ENCODE results near the gene ZBTB4.
A peak's percentile ranks its signal among the peaks of the same experiment; 100 is the strongest.

ZBTB4 gene

DNA sequence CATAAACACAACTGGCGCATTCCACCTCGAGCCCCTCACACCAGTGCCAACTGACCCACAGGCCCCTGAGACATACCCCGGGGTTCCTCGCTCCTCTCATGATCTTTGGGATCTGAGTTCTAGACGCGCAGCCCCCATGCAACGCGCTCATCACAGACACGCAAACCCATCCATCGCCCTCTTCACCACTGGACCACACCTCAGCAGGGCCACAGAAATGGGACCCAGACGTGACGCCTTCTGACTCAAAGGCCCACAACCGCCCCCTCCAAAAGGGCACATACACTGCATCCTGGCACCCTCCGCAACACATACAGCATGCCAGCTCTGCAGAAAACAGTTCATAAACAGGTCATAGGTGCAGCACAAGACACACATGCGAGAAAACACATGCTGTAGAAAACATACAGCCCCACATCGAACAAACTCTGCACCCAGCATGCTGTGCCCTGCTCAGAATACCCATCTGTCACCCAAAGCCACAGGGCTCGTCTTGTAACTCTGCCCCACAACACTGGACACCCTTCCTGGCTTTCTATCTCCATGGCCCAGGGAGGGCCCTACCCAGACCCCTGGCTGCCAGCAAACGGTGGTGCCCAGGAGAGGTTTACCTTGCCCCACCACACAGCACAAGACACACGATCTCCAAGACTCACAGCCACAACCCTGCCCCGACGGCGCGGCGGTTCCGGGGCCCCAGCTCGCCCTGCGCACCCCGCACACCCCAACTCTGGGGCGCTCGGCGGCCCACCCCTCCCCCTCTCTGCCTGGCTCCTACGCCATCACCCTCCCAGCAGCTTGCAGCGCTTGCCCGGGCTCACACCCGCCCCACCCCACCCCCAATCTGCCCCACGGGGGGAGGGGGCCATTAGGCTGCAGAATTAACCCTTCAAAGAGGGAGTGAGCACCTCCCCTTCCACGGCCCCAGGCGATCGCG, 887 bp downstream of the ZBTB4 start:
- Histone ChIP-seq H4K8ac (ENCODE audit: low read length) (peak overlapping the region; percentile 95), H3K79me1 (replicated peaks; ENCODE audit: low read length, poor library complexity, severe bottlenecking) (peaks cover 4% of the 10 kb centered on the region), H3K36me3 (ENCODE audit: control insufficient read depth in 1 of 2, insufficient read depth in 2 of 2, low read depth in 1 of 2, low read length in 2 of 2) (peaks cover 0 to 5% of the 10 kb centered on the region in 2 experiments), H3K9ac (ENCODE audit: low read length) (peak overlapping the region; percentile 94), H3K4me2 (ENCODE audit: low read length, poor library complexity, severe bottlenecking) (peak overlapping the region; percentile 91), H3K27ac (ENCODE audit: low read length, poor library complexity, severe bottlenecking) (peak overlapping the region; percentile 86), H2BK5ac (ENCODE audit: low read depth, low read length, poor library complexity, severe bottlenecking) (peak overlapping the region; percentile 98), H2BK15ac (ENCODE audit: low read depth, poor library complexity, severe bottlenecking) (peak overlapping the region; percentile 98), H3K4me3 (ENCODE audit: insufficient read depth in 1 of 2, low read depth in 1 of 2, low read length in 2 of 2) (peak overlapping the region; percentile 89 to 90), H3K14ac (ENCODE audit: low read length in 2 of 2) (peak overlapping the region; percentile 89 to 97), H2BK120ac (ENCODE audit: low read depth, low read length) (peak overlapping the region; percentile 98), H2AK5ac (ENCODE audit: low read length, severe bottlenecking) (peak overlapping the region; percentile 71), H2BK12ac (ENCODE audit: low read length in 2 of 2) (peak overlapping the region; percentile 89 to 94), H2AFZ (ENCODE audit: low read depth, low read length) (no peak overlapping the region), H3K18ac (ENCODE audit: low read depth in 1 of 2, low read length in 2 of 2) (peak overlapping the region; percentile 97 to 98), H3K4ac (ENCODE audit: low read depth in 1 of 2, low read length in 2 of 2) (peak overlapping the region; percentile 97 to 99), H3K23ac (ENCODE audit: low read length in 2 of 2) (peak overlapping the region in 1 of 2 experiments; percentile 99), H3K9me3 (ENCODE audit: control insufficient read depth, low read length) (no peaks in the 10 kb centered on the region), H3K27me3 (ENCODE audit: control insufficient read depth in 1 of 2, insufficient read depth in 1 of 2, low read length in 2 of 2) (no peaks in the 10 kb centered on the region), H3K4me1 (ENCODE audit: control insufficient read depth, insufficient read depth, low read depth, low read length) (peaks cover 44% of the 10 kb centered on the region), H4K91ac (ENCODE audit: low read length) (peak overlapping the region; percentile 94)
- peak; percentile 63 for DNase-seq
- 38% methylated on average over 29 of the region's 40 CpGs for WGBS

DNA sequence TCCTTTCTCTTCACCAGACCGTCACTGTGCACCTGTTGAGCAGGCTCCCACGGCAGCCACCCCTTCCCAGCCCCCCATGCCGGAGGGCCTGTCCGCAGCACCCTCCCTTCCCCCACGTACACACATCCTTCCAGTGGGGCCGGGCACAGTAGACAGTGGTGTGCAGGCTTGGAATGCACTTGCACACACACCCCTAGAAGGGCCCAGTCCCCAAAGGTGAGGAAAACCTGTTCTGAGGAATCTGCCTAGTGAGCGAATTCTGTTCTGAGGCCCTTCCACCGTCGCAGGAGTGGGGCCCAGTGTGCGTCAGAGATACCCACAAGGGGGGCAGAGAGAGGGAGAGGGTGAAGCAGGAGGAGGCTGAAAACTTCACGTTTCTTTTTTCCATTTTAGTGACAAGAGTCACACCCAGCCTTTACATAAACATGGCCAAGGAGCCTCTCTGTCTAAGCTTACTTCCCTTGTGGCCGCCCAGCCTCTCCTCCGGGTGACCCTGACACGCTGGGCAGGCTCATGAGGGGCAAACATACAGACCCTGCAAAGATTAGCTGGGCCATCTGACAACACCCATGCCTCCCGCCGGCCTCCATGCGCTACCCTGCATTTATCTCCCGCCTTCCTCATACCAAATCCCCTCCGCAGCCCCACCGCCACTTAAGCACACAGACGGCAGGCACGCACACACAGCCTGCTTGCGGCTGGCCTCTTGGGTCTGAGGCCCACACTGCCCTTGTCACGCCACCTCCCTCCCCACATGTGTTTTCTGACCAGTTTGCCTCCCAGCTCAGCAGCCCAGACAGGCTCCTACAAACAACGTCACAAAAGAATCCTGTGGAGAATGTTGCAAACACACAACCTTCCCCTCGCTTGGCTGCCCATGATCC, 1.8 kb downstream of the ZBTB4 start:
- 27% methylated on average over 26 of the region's 26 CpGs for WGBS

DNA sequence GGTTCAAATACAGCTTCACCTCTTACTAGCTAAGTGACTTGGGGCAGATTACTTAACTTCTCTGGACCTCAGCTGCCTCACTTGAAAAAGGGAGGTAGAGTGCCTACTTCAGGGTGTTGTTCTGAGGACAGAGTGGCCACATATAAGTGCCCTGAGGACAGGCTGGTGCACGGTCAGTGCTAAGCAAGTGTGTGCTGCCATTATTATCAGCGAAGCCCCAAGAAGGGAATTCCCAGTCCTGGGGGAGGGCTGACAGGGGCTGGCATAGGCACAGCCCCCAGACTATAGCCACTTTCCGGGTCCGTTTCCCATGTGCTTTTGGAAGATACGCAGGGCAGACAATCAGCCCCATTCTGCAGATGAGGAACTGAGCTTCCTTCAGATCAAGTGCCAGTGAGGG, 2.5 kb downstream of the ZBTB4 start:
- Histone ChIP-seq H3K4me1 (ENCODE audit: control insufficient read depth, insufficient read depth, low read depth, low read length) (peaks cover 37% of the 10 kb centered on the region), H2AFZ (ENCODE audit: low read depth, low read length) (no peak overlapping the region), H2AK5ac (ENCODE audit: low read length, severe bottlenecking) (no peak overlapping the region), H2BK15ac (ENCODE audit: low read depth, poor library complexity, severe bottlenecking) (no peak overlapping the region), H3K27ac (ENCODE audit: low read length, poor library complexity, severe bottlenecking) (peak overlapping the region; percentile 86), H3K23ac (ENCODE audit: low read length in 2 of 2) (no peak overlapping the region), H3K4ac (ENCODE audit: low read depth in 1 of 2, low read length in 2 of 2) (no peak overlapping the region), H3K4me2 (ENCODE audit: low read length, poor library complexity, severe bottlenecking) (peak overlapping the region; percentile 91), H4K8ac (ENCODE audit: low read length) (no peak overlapping the region), H2BK5ac (ENCODE audit: low read depth, low read length, poor library complexity, severe bottlenecking) (no peak overlapping the region), H3K79me1 (replicated peaks; ENCODE audit: low read length, poor library complexity, severe bottlenecking) (peaks cover 4% of the 10 kb centered on the region), H3K9ac (ENCODE audit: low read length) (peak overlapping the region; percentile 94), H3K27me3 (ENCODE audit: control insufficient read depth in 1 of 2, insufficient read depth in 1 of 2, low read length in 2 of 2) (no peaks in the 10 kb centered on the region), H4K91ac (ENCODE audit: low read length) (no peak overlapping the region), H2BK120ac (ENCODE audit: low read depth, low read length) (no peak overlapping the region), H3K18ac (ENCODE audit: low read depth in 1 of 2, low read length in 2 of 2) (peak overlapping the region; percentile 4 to 72), H2BK12ac (ENCODE audit: low read length in 2 of 2) (peak overlapping the region; percentile 9 to 69), H3K36me3 (ENCODE audit: control insufficient read depth in 1 of 2, insufficient read depth in 2 of 2, low read depth in 1 of 2, low read length in 2 of 2) (peaks cover 0 to 5% of the 10 kb centered on the region in 2 experiments), H3K14ac (ENCODE audit: low read length in 2 of 2) (peak overlapping the region in 1 of 2 experiments; percentile 19), H3K4me3 (ENCODE audit: insufficient read depth in 1 of 2, low read depth in 1 of 2, low read length in 2 of 2) (peak overlapping the region in 1 of 2 experiments; percentile 90), H3K9me3 (ENCODE audit: control insufficient read depth, low read length) (no peaks in the 10 kb centered on the region)
- 96% methylated on average over 5 of the region's 5 CpGs for WGBS
- no peak for DNase-seq

More for the DNA sequence above, 1.8 kb downstream of the ZBTB4 start:
- H3K4ac ChIP-seq (ENCODE audit: low read depth in 1 of 2, low read length in 2 of 2): peak overlapping the region; percentile 61 to 97
- H2BK120ac ChIP-seq (ENCODE audit: low read depth, low read length): no peak overlapping the region
- peak overlapping the region; percentile 97 to 98 for H3K18ac ChIP-seq (ENCODE audit: low read depth in 1 of 2, low read length in 2 of 2)
- DNase-seq: peak; percentile 99
- H3K14ac ChIP-seq (ENCODE audit: low read length in 2 of 2): peak overlapping the region in 1 of 2 experiments; percentile 97
- no peak overlapping the region for H2AFZ ChIP-seq (ENCODE audit: low read depth, low read length)
- peak overlapping the region; percentile 94 for H4K91ac ChIP-seq (ENCODE audit: low read length)
- H2AK5ac ChIP-seq (ENCODE audit: low read length, severe bottlenecking): no peak overlapping the region
- no peak overlapping the region for H2BK5ac ChIP-seq (ENCODE audit: low read depth, low read length, poor library complexity, severe bottlenecking)
- peak overlapping the region; percentile 86 for H3K27ac ChIP-seq (ENCODE audit: low read length, poor library complexity, severe bottlenecking)
- H2BK12ac ChIP-seq (ENCODE audit: low read length in 2 of 2): peak overlapping the region in 1 of 2 experiments; percentile 89
- peak overlapping the region; percentile 91 for H3K4me2 ChIP-seq (ENCODE audit: low read length, poor library complexity, severe bottlenecking)
- H3K36me3 ChIP-seq (ENCODE audit: control insufficient read depth in 1 of 2, insufficient read depth in 2 of 2, low read depth in 1 of 2, low read length in 2 of 2): peaks cover 0 to 5% of the 10 kb centered on the region in 2 experiments
- H3K9ac ChIP-seq (ENCODE audit: low read length): peak overlapping the region; percentile 94
- H4K8ac ChIP-seq (ENCODE audit: low read length): peak overlapping the region; percentile 86
- peak overlapping the region; percentile 84 for H2BK15ac ChIP-seq (ENCODE audit: low read depth, poor library complexity, severe bottlenecking)
- peaks cover 41% of the 10 kb centered on the region for H3K4me1 ChIP-seq (ENCODE audit: control insufficient read depth, insufficient read depth, low read depth, low read length)
- no peak overlapping the region for H3K23ac ChIP-seq (ENCODE audit: low read length in 2 of 2)
- peak overlapping the region; percentile 89 to 90 for H3K4me3 ChIP-seq (ENCODE audit: insufficient read depth in 1 of 2, low read depth in 1 of 2, low read length in 2 of 2)
- peaks cover 4% of the 10 kb centered on the region for H3K79me1 ChIP-seq (replicated peaks; ENCODE audit: low read length, poor library complexity, severe bottlenecking)
- H3K27me3 ChIP-seq (ENCODE audit: control insufficient read depth in 1 of 2, insufficient read depth in 1 of 2, low read length in 2 of 2): no peaks in the 10 kb centered on the region
- no peaks in the 10 kb centered on the region for H3K9me3 ChIP-seq (ENCODE audit: control insufficient read depth, low read length)
